ENCODE results near the gene CREB5. TPM values are rescaled to one million over a fixed set of nuclear protein-coding genes. Genes with fewer than 3 reads are reported as not detected.

Gene CREB5
- total RNA-seq, 1 donor from 2014 or later: 8.9 TPM

GRCh38 chr7:28832669-28833068 lies 420.4 kb downstream of the CREB5 start:
- no peaks in the 10 kb centered on the region for H3K4me1 ChIP-seq
- no peak overlapping the region for H3K4me3 ChIP-seq
- DNase-seq (no peak), ATAC-seq (no peak)
- no peaks in the 10 kb centered on the region for H3K9me3 ChIP-seq
- H3K27me3 ChIP-seq: no peaks in the 10 kb centered on the region
- no peak for TF ChIP-seq CTCF (IDR thresholded peaks at IDR 0.05)
- intact Hi-C loops (cut with DNase I): no loop called here
- H3K27ac ChIP-seq: no peak overlapping the region
- no peaks in the 10 kb centered on the region for H3K36me3 ChIP-seq

- intact Hi-C loops (cut with DNase I): no loop called here
- no peak for ATAC-seq
- no peak for TF ChIP-seq CTCF (IDR thresholded peaks at IDR 0.05)
- no peak overlapping the region for H3K4me3 ChIP-seq
- no peaks in the 10 kb centered on the region for H3K4me1 ChIP-seq
- H3K9me3 ChIP-seq: no peaks in the 10 kb centered on the region
- H3K27me3 ChIP-seq: no peaks in the 10 kb centered on the region
- H3K36me3 ChIP-seq: no peaks in the 10 kb centered on the region
- H3K27ac ChIP-seq: no peak overlapping the region
- DNase-seq: no peak
Measured at GRCh38 chr7:28835800-28836199, 423.5 kb downstream of the CREB5 start.

GRCh38 chr7:28836716-28837115 lies 424.4 kb downstream of the CREB5 start:
- no peak for TF ChIP-seq CTCF (IDR thresholded peaks at IDR 0.05)
- Histone ChIP-seq H3K4me3 (no peak overlapping the region), H3K36me3 (no peaks in the 10 kb centered on the region), H3K9me3 (no peaks in the 10 kb centered on the region), H3K27me3 (no peaks in the 10 kb centered on the region), H3K27ac (no peak overlapping the region), H3K4me1 (no peaks in the 10 kb centered on the region)
- intact Hi-C loops (cut with DNase I): no loop called here
- DNase-seq: no peak
- ATAC-seq: no peak

GRCh38 chr7:28837216-28837615 lies 424.9 kb downstream of the CREB5 start:
- Histone ChIP-seq H3K27me3 (no peaks in the 10 kb centered on the region), H3K36me3 (no peaks in the 10 kb centered on the region), H3K4me1 (no peaks in the 10 kb centered on the region), H3K27ac (no peak overlapping the region), H3K4me3 (no peak overlapping the region), H3K9me3 (no peaks in the 10 kb centered on the region)
- DNase-seq (no peak), ATAC-seq (no peak)
- intact Hi-C loops (cut with DNase I): no loop called here
- no peak for TF ChIP-seq CTCF (IDR thresholded peaks at IDR 0.05)

- no peaks in the 10 kb centered on the region for H3K36me3 ChIP-seq
- no peaks in the 10 kb centered on the region for H3K27me3 ChIP-seq
- H3K4me1 ChIP-seq: no peaks in the 10 kb centered on the region
- TF ChIP-seq CTCF (IDR thresholded peaks at IDR 0.05): peak; percentile 56
- ATAC-seq: peak; percentile 42
- intact Hi-C loops (cut with DNase I): no loop called here
- H3K9me3 ChIP-seq: no peaks in the 10 kb centered on the region
- no peak overlapping the region for H3K27ac ChIP-seq
- H3K4me3 ChIP-seq: no peak overlapping the region
- no peak for DNase-seq
Measured at GRCh38 chr7:28840592-28840995, 428.3 kb downstream of the CREB5 start.

- Histone ChIP-seq H3K27ac (no peak overlapping the region), H3K27me3 (no peaks in the 10 kb centered on the region), H3K36me3 (no peaks in the 10 kb centered on the region), H3K9me3 (no peaks in the 10 kb centered on the region), H3K4me1 (no peaks in the 10 kb centered on the region), H3K4me3 (no peak overlapping the region)
- intact Hi-C loops (cut with DNase I): no loop called here
- no peak for TF ChIP-seq CTCF (IDR thresholded peaks at IDR 0.05)
- ATAC-seq (no peak), DNase-seq (no peak)
Measured at GRCh38 chr7:28841766-28842165, 429.4 kb downstream of the CREB5 start.
